A549 treated with GW870086 at 1 μM for 4 hours (cell line): ENCODE measurements around the gene MFSD8. TPM values are rescaled to one million over a fixed set of nuclear protein-coding genes. Genes with fewer than 3 reads are reported as not detected.

ENCODE experiments used
- total RNA-seq: library from RNA; stranded (reverse); fragments of 200-300 nt; extraction: Qiagen RNA extraction; gene quantifications from 5 replicates; pipeline ENCODE4 v1.2.3, GENCODE V29; 2022; ENCODE audit warnings: low read depth

The MFSD8 gene
- total RNA-seq: 12.2 to 15.7 TPM (median 14.8 TPM) in 5 replicates

DNA sequence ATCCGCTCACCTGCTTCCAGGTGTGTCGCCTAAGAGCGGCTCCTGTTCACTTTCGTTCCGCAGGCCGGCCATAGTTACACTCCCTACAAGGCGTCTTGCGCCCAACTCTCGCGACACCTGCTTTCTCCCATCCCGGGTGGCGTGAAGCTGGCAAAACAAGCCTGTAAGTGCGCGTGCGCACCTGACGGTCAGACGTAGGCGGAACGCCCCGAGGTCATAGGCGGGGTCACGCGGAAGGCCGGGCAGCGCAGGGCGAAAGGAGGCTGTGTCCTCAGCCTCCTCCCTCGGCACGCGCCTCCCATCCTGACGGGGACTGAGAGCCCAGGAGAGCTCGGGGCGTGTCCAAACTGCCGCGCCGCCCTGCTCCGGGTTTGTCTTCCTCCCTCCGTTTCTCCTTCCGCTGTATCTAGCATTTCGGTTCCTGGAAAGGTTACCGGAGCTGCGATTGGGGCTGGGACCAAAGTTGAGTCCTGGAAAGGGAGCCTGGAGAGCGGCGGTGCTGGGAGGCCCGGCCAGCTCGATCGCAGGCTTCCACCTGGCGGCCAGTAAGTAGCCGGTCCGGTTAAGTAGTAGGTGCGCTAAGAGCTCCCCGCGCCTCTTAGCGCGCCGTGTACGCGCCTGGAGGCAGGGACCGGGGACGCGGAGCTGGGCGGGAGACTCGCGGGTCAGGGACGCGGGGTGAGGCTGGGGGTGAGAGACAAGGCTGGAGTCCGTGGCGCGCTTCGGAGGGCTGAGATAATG, at the start of gene MFSD8, which contains the start of gene ABHD18:
MFSD8 (minus strand) TSS at position 112 of the 741 bp plus-strand sequence; CDS start at position 72, 40 bp downstream.
ABHD18 (plus strand) TSS at position 345 of the 741 bp plus-strand sequence. CDS start 17,550 bp downstream, outside the sequence.

GRCh38 chr4:127880763-127881562, 84.0 kb downstream of the MFSD8 start, which contains the start of gene PLK4:
Gene PLK4, plus strand, starts transcription at chr4:127880893. Its CDS starts 242 bp downstream, at chr4:127881135.

Other genes starting within 250 kb of the MFSD8 start
- gene SLC25A31, start 234.8 kb downstream of the MFSD8 start, total RNA-seq: not detected in 5 replicates
- gene HSPA4L, start 182.9 kb downstream of the MFSD8 start, total RNA-seq: 6.8 to 9.0 TPM (median 7.3 TPM) in 5 replicates
- 11.0 to 16.1 TPM (median 15.5 TPM) in 5 replicates for gene PLK4, start 84.3 kb downstream of the MFSD8 start, total RNA-seq
- gene ABHD18, start 233 bp upstream of the MFSD8 start, total RNA-seq: 3.1 to 4.0 TPM (median 3.3 TPM) in 5 replicates
- 11.0 to 15.6 TPM (median 11.7 TPM) in 5 replicates for gene LARP1B, start 96.1 kb upstream of the MFSD8 start, total RNA-seq